Mucosa of rectum (tissue), 2 donors: Measurements from ENCODE around the gene TNS4.
"Not testable (repeated sequence)": the region's sequence is repeated elsewhere in the genome, so short reads cannot be mapped to it uniquely, and the experiment has no call there.

Experiments
- H3K27ac ChIP-seq, 2 donors: one replicate each; pipeline ENCODE4 v1.7.0; 2013; ENCODE audit warnings: inconsistent platforms in 2 of 2, low read depth in 2 of 2, low read length in 2 of 2
- H3K27me3 ChIP-seq, 2 donors: one replicate each; pipeline ENCODE4 v1.7.0; 2013; ENCODE audit warnings: low read length in 2 of 2; ENCODE audit not compliant: control insufficient read depth in 2 of 2, insufficient read depth in 2 of 2
- H3K36me3 ChIP-seq, 2 donors: one replicate each; pipeline ENCODE4 v1.7.0; 2013; ENCODE audit warnings: low read length in 2 of 2; ENCODE audit not compliant: control insufficient read depth in 2 of 2, insufficient read depth in 2 of 2
- H3K4me1 ChIP-seq, 2 donors: one replicate each; pipeline ENCODE4 v1.7.0; 2013; ENCODE audit warnings: low read length in 2 of 2, mild to moderate bottlenecking in 1 of 2; ENCODE audit not compliant: control insufficient read depth in 2 of 2, insufficient read depth in 2 of 2
- H3K4me3 ChIP-seq, 2 donors: one replicate each; pipeline ENCODE4 v1.7.0; 2013; ENCODE audit warnings: low read length in 2 of 2
- H3K9ac ChIP-seq, 2 donors: one replicate each; pipeline ENCODE4 v1.7.0; 2013; ENCODE audit warnings: low read length in 2 of 2, low read depth in 1 of 2, mild to moderate bottlenecking in 1 of 2
- H3K9me3 ChIP-seq, 2 donors: one replicate each; pipeline ENCODE4 v1.7.0; 2013; ENCODE audit warnings: low read length in 2 of 2; ENCODE audit not compliant: control insufficient read depth in 2 of 2
- donor health status: healthy.
- donor health status: Normal muscosa, but diverticular disease.

The TNS4 gene

GRCh38 chr17:40501499-40501911, at the start of gene TNS4:
Gene TNS4 (minus strand): TSS chr17:40501623. CDS start chr17:40496425, 5,198 bp downstream.
- Histone ChIP-seq H3K9me3 (no peaks in the 10 kb centered on the region), H3K9ac (peak within 1 kb of the TSS; percentile 32 to 76), H3K4me1 (peaks cover 17 to 39% of the 10 kb centered on the region in 2 donors), H3K27me3 (peaks cover 0 to 3% of the 10 kb centered on the region in 2 donors), H3K4me3 (peak within 1 kb of the TSS; percentile 32 to 42), H3K27ac (peak within 1 kb of the TSS; percentile 85 to 90), H3K36me3 (no peaks in the 10 kb centered on the region)

GRCh38 chr17:40550608-40551007, 49.2 kb upstream of the TNS4 start:
- Histone ChIP-seq H3K4me1 (peaks cover 24 to 25% of the 10 kb centered on the region in 2 donors), H3K27me3 (no peaks in the 10 kb centered on the region), H3K4me3 (no peak overlapping the region), H3K9ac (no peak overlapping the region), H3K9me3 (no peaks in the 10 kb centered on the region), H3K36me3 (no peaks in the 10 kb centered on the region), H3K27ac (peak overlapping the region; percentile 31 to 82)

DNA sequence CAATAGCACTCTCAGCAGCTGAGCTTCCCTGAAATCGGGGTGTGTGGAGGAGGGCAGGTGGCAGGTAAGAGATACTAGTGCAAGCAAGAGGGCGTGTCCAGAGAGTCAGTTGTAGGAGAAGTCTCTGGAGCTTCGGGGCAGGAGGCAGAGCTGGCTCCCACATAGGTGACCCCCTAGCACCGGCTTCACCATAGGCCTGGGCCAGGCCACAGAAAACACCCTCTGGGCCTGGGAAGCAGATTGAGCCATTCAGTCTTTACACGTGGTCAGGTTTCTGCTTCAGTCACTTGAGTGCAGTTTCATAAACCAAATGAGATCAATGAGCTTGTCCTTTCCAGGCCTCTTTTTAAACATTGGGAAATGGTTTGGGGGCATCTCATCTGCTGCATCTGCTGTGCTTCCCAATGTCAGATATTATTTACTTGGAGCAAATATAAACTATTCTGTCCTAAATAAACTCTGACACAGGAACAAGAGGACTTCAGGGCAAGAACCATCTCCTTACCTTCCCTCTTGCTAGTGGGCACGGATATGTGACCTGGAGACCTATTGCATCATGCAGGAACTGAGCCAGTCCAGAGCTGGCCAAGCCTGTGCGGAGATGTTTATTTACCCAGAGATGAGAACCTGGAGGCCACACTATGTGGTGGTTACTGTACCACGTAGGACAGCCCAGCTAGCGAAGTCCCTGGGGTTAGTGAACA, 47.7 kb upstream of the TNS4 start:
- Histone ChIP-seq H3K27ac (peak overlapping the region; percentile 62 to 82), H3K9me3 (no peaks in the 10 kb centered on the region), H3K36me3 (no peaks in the 10 kb centered on the region), H3K4me3 (no peak overlapping the region), H3K4me1 (peaks cover 21 to 22% of the 10 kb centered on the region in 2 donors), H3K27me3 (no peaks in the 10 kb centered on the region), H3K9ac (no peak overlapping the region)

DNA sequence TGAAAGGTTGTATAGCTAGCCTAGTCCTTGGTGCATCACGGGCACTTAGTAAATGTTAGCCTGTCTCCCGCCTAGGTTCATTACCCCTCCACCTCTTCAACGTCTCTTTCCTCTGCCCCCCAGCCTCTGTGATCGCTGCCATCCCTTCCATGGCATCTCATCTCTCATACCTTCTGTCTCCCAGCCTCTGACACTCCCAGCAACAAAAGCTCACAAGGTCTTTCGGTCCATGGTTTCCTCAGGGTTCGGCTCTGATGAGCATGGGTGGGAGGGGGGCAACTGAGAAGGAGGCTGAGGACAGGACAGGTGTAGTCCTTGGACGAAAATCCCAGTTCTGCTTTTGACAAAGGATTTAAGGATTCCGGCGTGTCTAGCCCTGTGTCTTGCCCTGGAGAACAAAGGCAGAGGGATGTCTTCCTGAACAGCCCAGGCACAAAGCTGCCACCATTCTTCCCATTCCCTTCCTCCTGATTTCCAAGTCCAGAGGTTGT, 47.1 kb upstream of the TNS4 start:
- Histone ChIP-seq H3K36me3 (no peaks in the 10 kb centered on the region), H3K27me3 (no peaks in the 10 kb centered on the region), H3K9me3 (no peaks in the 10 kb centered on the region), H3K4me3 (no peak overlapping the region), H3K9ac (no peak overlapping the region), H3K27ac (peak overlapping the region; percentile 62 to 82), H3K4me1 (peaks cover 15 to 22% of the 10 kb centered on the region in 2 donors)

- H3K9ac ChIP-seq = no peak overlapping the region
- no peaks in the 10 kb centered on the region for H3K36me3 ChIP-seq
- H3K9me3 ChIP-seq = no peaks in the 10 kb centered on the region
- peak overlapping the region; percentile 62 to 82 for H3K27ac ChIP-seq
- no peak overlapping the region for H3K4me3 ChIP-seq
- H3K4me1 ChIP-seq = peaks cover 10 to 20% of the 10 kb centered on the region in 2 donors
- no peaks in the 10 kb centered on the region for H3K27me3 ChIP-seq
Measured at GRCh38 chr17:40547785-40548478, 46.5 kb upstream of the TNS4 start.

DNA sequence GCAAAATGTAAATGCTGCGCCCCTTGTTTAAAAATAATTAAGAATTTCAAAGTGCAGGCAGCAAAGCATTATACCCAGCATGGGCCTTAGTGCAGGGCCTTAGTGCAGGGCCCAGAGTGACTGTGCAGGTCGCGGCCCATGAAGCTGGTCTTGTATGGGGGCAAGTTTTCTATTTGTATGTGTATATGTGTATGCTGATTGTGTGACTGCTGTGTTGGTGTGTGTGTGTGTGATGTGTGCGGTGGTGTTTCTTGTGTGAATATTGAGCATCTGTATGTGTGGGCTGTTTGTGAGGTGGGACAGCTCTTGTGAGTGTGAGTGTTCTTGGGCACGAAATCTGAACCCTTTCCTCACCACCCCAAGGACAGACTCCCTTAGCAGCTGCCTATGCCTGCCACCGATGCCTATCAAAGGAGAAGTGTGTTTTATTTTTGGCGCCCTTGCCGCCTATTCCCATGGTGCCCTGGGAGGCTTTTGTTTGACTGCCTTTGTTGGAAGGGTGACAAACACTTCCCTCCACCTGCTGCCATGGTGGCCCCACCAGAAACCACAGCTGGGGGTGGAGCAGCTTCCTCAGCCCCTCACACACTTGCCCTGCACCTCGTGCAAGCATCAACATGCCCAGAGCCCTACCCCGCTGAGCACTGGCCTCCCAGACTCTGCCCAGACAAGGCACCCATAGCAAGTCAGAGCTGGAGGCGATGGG, 45.8 kb upstream of the TNS4 start:
- Histone ChIP-seq H3K9me3 (no peaks in the 10 kb centered on the region), H3K27me3 (no peaks in the 10 kb centered on the region), H3K27ac (no peak overlapping the region), H3K36me3 (no peaks in the 10 kb centered on the region), H3K4me1 (peaks cover 11 to 22% of the 10 kb centered on the region in 2 donors), H3K9ac (no peak overlapping the region), H3K4me3 (no peak overlapping the region)

DNA sequence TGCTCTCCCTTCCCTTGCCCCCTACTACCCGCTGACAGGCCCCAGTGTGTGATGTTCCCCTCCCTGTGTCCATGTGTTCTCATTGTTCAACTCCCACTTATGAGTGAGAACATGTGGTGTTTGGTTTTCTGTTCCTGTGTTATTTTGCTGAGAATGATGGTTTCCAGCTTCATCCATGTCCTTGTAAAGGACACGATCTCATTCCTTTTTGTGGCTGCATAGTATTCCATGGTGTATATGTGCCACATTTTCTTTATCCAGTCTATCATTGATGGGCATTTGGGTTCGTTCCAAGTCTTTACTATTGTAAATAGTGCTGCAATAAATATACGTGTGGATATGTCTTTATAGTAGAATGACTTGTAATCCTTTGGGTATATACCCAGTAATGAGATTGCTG, 45.1 kb upstream of the TNS4 start:
- H3K4me1 ChIP-seq = peaks cover 18 to 28% of the 10 kb centered on the region in 2 donors
- H3K27me3 ChIP-seq, H3K9ac ChIP-seq, H3K4me3 ChIP-seq, H3K9me3 ChIP-seq, H3K27ac ChIP-seq, H3K36me3 ChIP-seq: not testable (repeated sequence)

- Histone ChIP-seq H3K27me3 (no peaks in the 10 kb centered on the region), H3K9me3 (no peaks in the 10 kb centered on the region), H3K36me3 (no peaks in the 10 kb centered on the region), H3K4me1 (peaks cover 22 to 28% of the 10 kb centered on the region in 2 donors), H3K4me3 (no peak overlapping the region), H3K9ac (no peak overlapping the region), H3K27ac (no peak overlapping the region)
Measured at GRCh38 chr17:40545660-40546059, 44.2 kb upstream of the TNS4 start.

- Histone ChIP-seq H3K9me3 (no peaks in the 10 kb centered on the region), H3K4me1 (peaks cover 13 to 15% of the 10 kb centered on the region in 2 donors), H3K27me3 (no peaks in the 10 kb centered on the region), H3K36me3 (no peaks in the 10 kb centered on the region), H3K27ac (peak overlapping the region; percentile 77), H3K4me3 (no peak overlapping the region), H3K9ac (no peak overlapping the region)
Measured at GRCh38 chr17:40542558-40543411, 41.4 kb upstream of the TNS4 start.
